ENCODE measurements around the gene SETD4.

DNA sequence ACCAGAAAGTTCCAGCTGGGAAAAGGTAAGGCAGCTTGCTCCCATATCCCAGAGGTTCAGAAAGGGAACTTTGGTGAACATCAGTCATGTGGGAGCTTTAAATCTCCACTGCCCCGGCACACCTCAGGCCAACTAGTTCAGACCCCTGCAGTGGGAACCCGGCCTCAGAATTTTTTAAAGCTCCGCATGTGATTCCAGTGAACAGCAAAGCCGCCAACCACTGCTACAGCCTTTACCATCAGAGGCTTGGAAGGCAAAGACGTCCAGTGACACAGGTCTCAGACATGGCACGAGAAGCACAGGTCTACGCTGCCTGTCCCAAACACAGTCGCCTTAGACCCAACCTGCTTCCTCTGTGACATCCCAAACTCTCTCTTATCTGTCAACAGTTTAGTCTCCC lies 31.0 kb downstream of the SETD4 start:
- no peak for TF ChIP-seq POLR2A (IDR thresholded peaks at IDR 0.05)
- TF ChIP-seq, protein P1, sequence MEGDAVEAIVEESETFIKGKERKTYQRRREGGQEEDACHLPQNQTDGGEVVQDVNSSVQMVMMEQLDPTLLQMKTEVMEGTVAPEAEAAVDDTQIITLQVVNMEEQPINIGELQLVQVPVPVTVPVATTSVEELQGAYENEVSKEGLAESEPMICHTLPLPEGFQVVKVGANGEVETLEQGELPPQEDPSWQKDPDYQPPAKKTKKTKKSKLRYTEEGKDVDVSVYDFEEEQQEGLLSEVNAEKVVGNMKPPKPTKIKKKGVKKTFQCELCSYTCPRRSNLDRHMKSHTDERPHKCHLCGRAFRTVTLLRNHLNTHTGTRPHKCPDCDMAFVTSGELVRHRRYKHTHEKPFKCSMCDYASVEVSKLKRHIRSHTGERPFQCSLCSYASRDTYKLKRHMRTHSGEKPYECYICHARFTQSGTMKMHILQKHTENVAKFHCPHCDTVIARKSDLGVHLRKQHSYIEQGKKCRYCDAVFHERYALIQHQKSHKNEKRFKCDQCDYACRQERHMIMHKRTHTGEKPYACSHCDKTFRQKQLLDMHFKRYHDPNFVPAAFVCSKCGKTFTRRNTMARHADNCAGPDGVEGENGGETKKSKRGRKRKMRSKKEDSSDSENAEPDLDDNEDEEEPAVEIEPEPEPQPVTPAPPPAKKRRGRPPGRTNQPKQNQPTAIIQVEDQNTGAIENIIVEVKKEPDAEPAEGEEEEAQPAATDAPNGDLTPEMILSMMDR (IDR thresholded peaks at IDR 0.05): no peak
